Left ventricle myocardium inferior (tissue), 1 donor: Measurements from ENCODE around the gene CEP104. TPM values are rescaled to one million over a fixed set of nuclear protein-coding genes. Genes with fewer than 3 reads are reported as not detected.
"Not testable (repeated sequence)": the region's sequence is repeated elsewhere in the genome, so short reads cannot be mapped to it uniquely, and the experiment has no call there.

Experiments used
- DNase-seq: peaks from one replicate; pipeline ENCODE4 v3.0.0-alpha.2; 2020
- H3K27ac ChIP-seq: fragments of 200-600 bp; replicated peaks from 2 replicates; pipeline ENCODE4 v1.8.0; 2021
- H3K27me3 ChIP-seq: fragments of 200-600 bp; 2 replicates; pipeline ENCODE4 v1.8.0; 2021; ENCODE audit warnings: low read depth
- H3K36me3 ChIP-seq: fragments of 200-600 bp; 2 replicates; pipeline ENCODE4 v1.8.0; 2021
- H3K4me1 ChIP-seq: fragments of 200-600 bp; 2 replicates; pipeline ENCODE4 v1.8.0; 2021
- H3K4me3 ChIP-seq: fragments of 200-600 bp; 2 replicates; pipeline ENCODE4 v1.8.0; 2021; ENCODE audit warnings: mild to moderate bottlenecking, moderate library complexity
- H3K9me3 ChIP-seq: fragments of 200-600 bp; replicated peaks from 2 replicates; pipeline ENCODE4 v1.8.0; 2021
- CTCF ChIP-seq: fragments of 200-600 bp; IDR thresholded peaks from 2 replicates; pipeline ENCODE4 v1.8.0; 2021; ENCODE audit warnings: antibody characterized with exemption, mild to moderate bottlenecking, borderline replicate concordance
- intact Hi-C: fragments of 100-400 bp; cut with micrococcal nuclease; formaldehyde crosslinking; loops from one replicate; pipeline ENCODE4 v1.11.0; 2022
- total RNA-seq: library from RNA; stranded (reverse); fragmentation: NEBNext Ultra II Directional; extraction: Animal tissue kit (Norgen Biotek cat#: 25700); gene quantifications from one replicate; pipeline ENCODE4 v1.2.1, GENCODE V29; 2021
- donor health status: DM: no; HTN: yes; CAD: no; lungs with severe emphysema.

Gene CEP104
- total RNA-seq, 1 donor from 2014 or later = 32.2 TPM

GRCh38 chr1:3803905-3804626, 52.9 kb downstream of the CEP104 start:
- no peak for TF ChIP-seq CTCF
- H3K4me3 ChIP-seq = no peak overlapping the region
- no peaks in the 10 kb centered on the region for H3K36me3 ChIP-seq
- peaks cover 3% of the 10 kb centered on the region for H3K4me1 ChIP-seq
- intact Hi-C loops = no loop called here
- H3K27ac ChIP-seq = no peak overlapping the region
- DNase-seq = no peak
- H3K9me3 ChIP-seq = no peaks in the 10 kb centered on the region
- H3K27me3 ChIP-seq = peaks cover 52% of the 10 kb centered on the region

GRCh38 chr1:3800795-3801194, 56.2 kb downstream of the CEP104 start:
- H3K9me3 ChIP-seq, intact Hi-C loops, DNase-seq, H3K4me3 ChIP-seq, H3K36me3 ChIP-seq, H3K27ac ChIP-seq: not testable (repeated sequence)
- peaks cover 47% of the 10 kb centered on the region for H3K27me3 ChIP-seq
- H3K4me1 ChIP-seq = peaks cover 17% of the 10 kb centered on the region

GRCh38 chr1:3799976-3800685, 56.9 kb downstream of the CEP104 start:
- peaks cover 44% of the 10 kb centered on the region for H3K27me3 ChIP-seq
- peaks cover 23% of the 10 kb centered on the region for H3K4me1 ChIP-seq
- intact Hi-C loops = no loop called here
- H3K9me3 ChIP-seq = no peaks in the 10 kb centered on the region
- no peaks in the 10 kb centered on the region for H3K36me3 ChIP-seq
- no peak overlapping the region for H3K27ac ChIP-seq
- TF ChIP-seq CTCF = no peak
- DNase-seq = no peak
- H3K4me3 ChIP-seq = no peak overlapping the region

GRCh38 chr1:3796215-3797061, 60.6 kb downstream of the CEP104 start, which contains the start of gene LRRC47:
Gene LRRC47 (minus strand): TSS chr1:3796498. CDS start chr1:3796476, 22 bp downstream.
- no peaks in the 10 kb centered on the region for H3K9me3 ChIP-seq
- H3K36me3 ChIP-seq = peaks cover 6% of the 10 kb centered on the region
- intact Hi-C loops = no loop called here
- TF ChIP-seq CTCF = peak; percentile 42
- H3K4me3 ChIP-seq = peak within 1 kb of the TSS; percentile 84
- peaks cover 53% of the 10 kb centered on the region for H3K4me1 ChIP-seq
- DNase-seq = peak; percentile 97
- peaks cover 13% of the 10 kb centered on the region for H3K27me3 ChIP-seq
- H3K27ac ChIP-seq = peak within 1 kb of the TSS; percentile 89

- H3K4me3 ChIP-seq = peak overlapping the region; percentile 84
- no peak for TF ChIP-seq CTCF
- H3K36me3 ChIP-seq = peaks cover 6% of the 10 kb centered on the region
- intact Hi-C loops = no loop called here
- peaks cover 58% of the 10 kb centered on the region for H3K4me1 ChIP-seq
- DNase-seq = no peak
- H3K9me3 ChIP-seq = no peaks in the 10 kb centered on the region
- peak overlapping the region; percentile 89 for H3K27ac ChIP-seq
- H3K27me3 ChIP-seq = peaks cover 11% of the 10 kb centered on the region
Observed at GRCh38 chr1:3795453-3796214, 61.4 kb downstream of the CEP104 start.
